GM12878 (cell line): Measurements from ENCODE around the gene EDARADD. TPM values are rescaled to one million over a fixed set of nuclear protein-coding genes. Genes with fewer than 3 reads are reported as not detected.

Experiments used
- BRCA1 ChIP-seq: IDR thresholded peaks from 2 replicates; pipeline ENCODE4 v1.6.1; 2011; ENCODE audit warnings: low read depth, low read length, improper control_type of control experiment
- CBX5 ChIP-seq: sonication (generic); IDR thresholded peaks from 2 replicates; pipeline ENCODE4 v1.6.1; 2016; ENCODE audit warnings: low read depth, moderate library complexity, mild to moderate bottlenecking, inconsistent platforms
- EP300 ChIP-seq, 2 experiments: fragments of 150-350 bp in 1 of 2; IDR thresholded peaks; 2 replicates each; pipeline ENCODE4 v1.6.1; 2011 to 2012; ENCODE audit warnings: low read depth in 2 of 2, low read length in 2 of 2, borderline replicate concordance in 1 of 2, improper control_type of control experiment in 1 of 2, inconsistent platforms in 1 of 2; ENCODE audit not compliant: control insufficient read depth in 1 of 2
- FOS ChIP-seq: IDR thresholded peaks from 3 replicates; pipeline ENCODE4 v1.6.1; 2011; ENCODE audit warnings: borderline replicate concordance; ENCODE audit not compliant: insufficient read length; ENCODE audit errors: extremely low read depth
- FOXK2 ChIP-seq: fragments of 450-650 bp; IDR thresholded peaks from 2 replicates; pipeline ENCODE4 v1.6.1; 2017; ENCODE audit warnings: mild to moderate bottlenecking, moderate library complexity
- IKZF1 ChIP-seq: fragments of 450-650 bp; conservative IDR thresholded peaks from 2 replicates; pipeline ENCODE4 v1.6.1; 2017; ENCODE audit warnings: antibody characterized with exemption, mild to moderate bottlenecking
- JUNB ChIP-seq: IDR thresholded peaks from 2 replicates; pipeline ENCODE4 v1.6.1; 2016; ENCODE audit warnings: antibody characterized with exemption, mild to moderate bottlenecking
- MXI1 ChIP-seq: fragments of 150-350 bp; IDR thresholded peaks from 2 replicates; pipeline ENCODE4 v1.6.1; 2011; ENCODE audit warnings: low read depth, mild to moderate bottlenecking, inconsistent platforms, low read length, improper control_type of control experiment
- MYC ChIP-seq: IDR thresholded peaks from 2 replicates; pipeline ENCODE4 v1.6.1; 2011; ENCODE audit warnings: mild to moderate bottlenecking, low read length, moderate library complexity, inconsistent platforms; ENCODE audit not compliant: insufficient read depth, insufficient replicate concordance, insufficient read length, severe bottlenecking
- NFIC ChIP-seq: IDR thresholded peaks from 2 replicates; pipeline ENCODE4 v1.6.1; 2012; ENCODE audit warnings: low read depth, mild to moderate bottlenecking, inconsistent platforms, low read length, moderate library complexity
- NFYB ChIP-seq: IDR thresholded peaks from 2 replicates; pipeline ENCODE4 v1.6.1; 2011; ENCODE audit warnings: low read depth, mild to moderate bottlenecking, low read length, improper control_type of control experiment, moderate library complexity; ENCODE audit not compliant: insufficient read depth
- NR2F1 ChIP-seq: fragments of 450-650 bp; conservative IDR thresholded peaks from 2 replicates; pipeline ENCODE4 v1.6.1; 2017; ENCODE audit warnings: mild to moderate bottlenecking
- POU2F2 ChIP-seq: IDR thresholded peaks from 3 replicates; pipeline ENCODE4 v1.6.1; 2011; ENCODE audit warnings: low read depth, mild to moderate bottlenecking, low read length, borderline replicate concordance
- RELA ChIP-seq: fragments of 450-650 bp; IDR thresholded peaks from 2 replicates; pipeline ENCODE4 v1.8.0; 2014; ENCODE audit warnings: borderline replicate concordance; ENCODE audit not compliant: partially characterized antibody
- SRF ChIP-seq, 2 experiments: IDR thresholded peaks; 2 replicates each; pipeline ENCODE4 v1.6.1; 2011; ENCODE audit warnings: low read depth in 2 of 2, low read length in 2 of 2, mild to moderate bottlenecking in 1 of 2, moderate library complexity in 1 of 2
- TCF3 ChIP-seq: IDR thresholded peaks from 2 replicates; pipeline ENCODE4 v1.6.1; 2012; ENCODE audit warnings: low read depth, mild to moderate bottlenecking, low read length, borderline replicate concordance; ENCODE audit not compliant: insufficient read depth
- YY1 ChIP-seq: IDR thresholded peaks from 2 replicates; pipeline ENCODE4 v1.6.1; 2011; ENCODE audit warnings: low read depth, mild to moderate bottlenecking, low read length
- ZZZ3 ChIP-seq: IDR thresholded peaks from 2 replicates; pipeline ENCODE4 v1.6.1; 2011; ENCODE audit warnings: low read depth; ENCODE audit not compliant: control insufficient read depth, insufficient read length
- polyA plus RNA-seq, 11 experiments: library from polyadenylated mRNA; depleted of rRNA in 4 of 11; unstranded in 6 of 11; stranded (reverse) in 5 of 11; fragments of >200 nt; fragmentation: Nextera tagmentation in 4 of 11; fragmentation: Illumina TruSeq in 1 of 11; extraction: Ambion mirVana in 4 of 11; extraction: Trizol in 1 of 11; gene quantifications; 1 replicate in 1 of 11; 2 replicates in 10 of 11; pipeline versions ENCODE4 v1.2.1 to v1.2.3, GENCODE V29; 2011 to 2016; ENCODE audit warnings: inconsistent platforms in 2 of 11, missing spikeins in 2 of 11, low read depth in 1 of 11
- total RNA-seq, 4 experiments: library from RNA; depleted of rRNA in 3 of 4; stranded (reverse); fragments of >200 nt in 3 of 4; fragmentation: Illumina TruSeq in 1 of 4; extraction: Trizol in 1 of 4; gene quantifications; 2 replicates each; pipeline versions ENCODE4 v1.2.1 to v1.2.3, GENCODE V29; 2013 to 2021
- TF ChIP-seq, protein P1 (sequence below): IDR thresholded peaks from 2 replicates; pipeline ENCODE4 v1.6.1; 2011; ENCODE audit warnings: borderline replicate concordance, low read depth, mild to moderate bottlenecking, moderate library complexity, low read length; ENCODE audit not compliant: insufficient read depth, poor library complexity, severe bottlenecking
- TF ChIP-seq, protein P2 (sequence below): fragments of 450-650 bp; IDR thresholded peaks from 2 replicates; pipeline ENCODE4 v1.6.1; 2017; ENCODE audit warnings: mild to moderate bottlenecking
- TF ChIP-seq, protein P3 (sequence below): fragments of 450-650 bp; conservative IDR thresholded peaks from 2 replicates; pipeline ENCODE4 v1.6.1; 2017; ENCODE audit warnings: mild to moderate bottlenecking, moderate library complexity
- TF ChIP-seq, protein P4 (sequence below): fragments of 450-650 bp; formaldehyde crosslinking; IDR thresholded peaks from 2 replicates; pipeline ENCODE4 v1.4.0; 2020; ENCODE audit warnings: mild to moderate bottlenecking, moderate library complexity

Gene EDARADD
- total and polyA plus RNA-seq, 10 of the 15 experiments (the other 5 are each of a cell fraction or from before 2014, with no cell fraction given) = 0.58 to 6.1 (median 4.7) TPM

DNA sequence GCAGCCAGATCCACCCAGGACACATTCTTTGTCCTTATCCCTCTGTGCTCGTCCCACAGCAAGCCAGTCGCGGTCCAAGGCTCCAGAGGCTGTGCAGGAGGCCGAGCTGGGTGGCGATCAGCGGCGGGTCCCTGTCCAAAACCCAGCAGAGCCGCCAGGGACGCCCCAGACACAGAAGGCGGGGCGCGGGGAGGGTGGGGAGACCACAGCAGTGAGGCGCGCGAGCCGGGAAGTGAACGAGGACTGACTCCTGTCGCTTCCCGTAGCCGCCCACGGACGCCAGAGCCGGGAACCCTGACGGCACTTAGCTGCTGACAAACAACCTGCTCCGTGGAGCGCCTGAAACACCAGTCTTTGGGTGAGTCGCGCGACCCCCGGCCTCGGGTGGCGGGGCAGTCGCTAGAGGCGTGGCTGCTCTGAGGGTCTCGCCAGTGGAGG lies 129.6 kb downstream of the EDARADD start, which contains the start of gene LGALS8 (continued):
- TF ChIP-seq MYC (no peak), JUNB (no peak), BRCA1 (no peak), CBX5 (no peak), NFYB (no peak), RELA (no peak), TCF3 (no peak), ZZZ3 (no peak), FOS (no peak), YY1 (0 out of 2 replicates have a peak, but pooled peaks have one; percentile 48), MXI1 (no peak), IKZF1 (peak; percentile 74), POU2F2 (no peak), EP300 (IDR thresholded peaks at IDR 0.05; ENCODE audit: borderline replicate concordance in 1 of 2, control insufficient read depth in 1 of 2, low read depth in 2 of 2, low read length in 2 of 2) (no peak), NR2F1 (no peak), SRF (IDR thresholded peaks at IDR 0.05; ENCODE audit: low read depth in 2 of 2, low read length in 2 of 2) (no peak), NFIC (no peak), FOXK2 (no peak)
- TF ChIP-seq, protein P1, sequence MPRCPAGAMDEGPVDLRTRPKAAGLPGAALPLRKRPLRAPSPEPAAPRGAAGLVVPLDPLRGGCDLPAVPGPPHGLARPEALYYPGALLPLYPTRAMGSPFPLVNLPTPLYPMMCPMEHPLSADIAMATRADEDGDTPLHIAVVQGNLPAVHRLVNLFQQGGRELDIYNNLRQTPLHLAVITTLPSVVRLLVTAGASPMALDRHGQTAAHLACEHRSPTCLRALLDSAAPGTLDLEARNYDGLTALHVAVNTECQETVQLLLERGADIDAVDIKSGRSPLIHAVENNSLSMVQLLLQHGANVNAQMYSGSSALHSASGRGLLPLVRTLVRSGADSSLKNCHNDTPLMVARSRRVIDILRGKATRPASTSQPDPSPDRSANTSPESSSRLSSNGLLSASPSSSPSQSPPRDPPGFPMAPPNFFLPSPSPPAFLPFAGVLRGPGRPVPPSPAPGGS = no peak
- TF ChIP-seq, protein P2, sequence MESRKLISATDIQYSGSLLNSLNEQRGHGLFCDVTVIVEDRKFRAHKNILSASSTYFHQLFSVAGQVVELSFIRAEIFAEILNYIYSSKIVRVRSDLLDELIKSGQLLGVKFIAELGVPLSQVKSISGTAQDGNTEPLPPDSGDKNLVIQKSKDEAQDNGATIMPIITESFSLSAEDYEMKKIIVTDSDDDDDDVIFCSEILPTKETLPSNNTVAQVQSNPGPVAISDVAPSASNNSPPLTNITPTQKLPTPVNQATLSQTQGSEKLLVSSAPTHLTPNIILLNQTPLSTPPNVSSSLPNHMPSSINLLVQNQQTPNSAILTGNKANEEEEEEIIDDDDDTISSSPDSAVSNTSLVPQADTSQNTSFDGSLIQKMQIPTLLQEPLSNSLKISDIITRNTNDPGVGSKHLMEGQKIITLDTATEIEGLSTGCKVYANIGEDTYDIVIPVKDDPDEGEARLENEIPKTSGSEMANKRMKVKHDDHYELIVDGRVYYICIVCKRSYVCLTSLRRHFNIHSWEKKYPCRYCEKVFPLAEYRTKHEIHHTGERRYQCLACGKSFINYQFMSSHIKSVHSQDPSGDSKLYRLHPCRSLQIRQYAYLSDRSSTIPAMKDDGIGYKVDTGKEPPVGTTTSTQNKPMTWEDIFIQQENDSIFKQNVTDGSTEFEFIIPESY = no peak
- TF ChIP-seq, protein P3, sequence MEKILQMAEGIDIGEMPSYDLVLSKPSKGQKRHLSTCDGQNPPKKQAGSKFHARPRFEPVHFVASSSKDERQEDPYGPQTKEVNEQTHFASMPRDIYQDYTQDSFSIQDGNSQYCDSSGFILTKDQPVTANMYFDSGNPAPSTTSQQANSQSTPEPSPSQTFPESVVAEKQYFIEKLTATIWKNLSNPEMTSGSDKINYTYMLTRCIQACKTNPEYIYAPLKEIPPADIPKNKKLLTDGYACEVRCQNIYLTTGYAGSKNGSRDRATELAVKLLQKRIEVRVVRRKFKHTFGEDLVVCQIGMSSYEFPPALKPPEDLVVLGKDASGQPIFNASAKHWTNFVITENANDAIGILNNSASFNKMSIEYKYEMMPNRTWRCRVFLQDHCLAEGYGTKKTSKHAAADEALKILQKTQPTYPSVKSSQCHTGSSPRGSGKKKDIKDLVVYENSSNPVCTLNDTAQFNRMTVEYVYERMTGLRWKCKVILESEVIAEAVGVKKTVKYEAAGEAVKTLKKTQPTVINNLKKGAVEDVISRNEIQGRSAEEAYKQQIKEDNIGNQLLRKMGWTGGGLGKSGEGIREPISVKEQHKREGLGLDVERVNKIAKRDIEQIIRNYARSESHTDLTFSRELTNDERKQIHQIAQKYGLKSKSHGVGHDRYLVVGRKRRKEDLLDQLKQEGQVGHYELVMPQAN = no peak
- TF ChIP-seq, protein P4, sequence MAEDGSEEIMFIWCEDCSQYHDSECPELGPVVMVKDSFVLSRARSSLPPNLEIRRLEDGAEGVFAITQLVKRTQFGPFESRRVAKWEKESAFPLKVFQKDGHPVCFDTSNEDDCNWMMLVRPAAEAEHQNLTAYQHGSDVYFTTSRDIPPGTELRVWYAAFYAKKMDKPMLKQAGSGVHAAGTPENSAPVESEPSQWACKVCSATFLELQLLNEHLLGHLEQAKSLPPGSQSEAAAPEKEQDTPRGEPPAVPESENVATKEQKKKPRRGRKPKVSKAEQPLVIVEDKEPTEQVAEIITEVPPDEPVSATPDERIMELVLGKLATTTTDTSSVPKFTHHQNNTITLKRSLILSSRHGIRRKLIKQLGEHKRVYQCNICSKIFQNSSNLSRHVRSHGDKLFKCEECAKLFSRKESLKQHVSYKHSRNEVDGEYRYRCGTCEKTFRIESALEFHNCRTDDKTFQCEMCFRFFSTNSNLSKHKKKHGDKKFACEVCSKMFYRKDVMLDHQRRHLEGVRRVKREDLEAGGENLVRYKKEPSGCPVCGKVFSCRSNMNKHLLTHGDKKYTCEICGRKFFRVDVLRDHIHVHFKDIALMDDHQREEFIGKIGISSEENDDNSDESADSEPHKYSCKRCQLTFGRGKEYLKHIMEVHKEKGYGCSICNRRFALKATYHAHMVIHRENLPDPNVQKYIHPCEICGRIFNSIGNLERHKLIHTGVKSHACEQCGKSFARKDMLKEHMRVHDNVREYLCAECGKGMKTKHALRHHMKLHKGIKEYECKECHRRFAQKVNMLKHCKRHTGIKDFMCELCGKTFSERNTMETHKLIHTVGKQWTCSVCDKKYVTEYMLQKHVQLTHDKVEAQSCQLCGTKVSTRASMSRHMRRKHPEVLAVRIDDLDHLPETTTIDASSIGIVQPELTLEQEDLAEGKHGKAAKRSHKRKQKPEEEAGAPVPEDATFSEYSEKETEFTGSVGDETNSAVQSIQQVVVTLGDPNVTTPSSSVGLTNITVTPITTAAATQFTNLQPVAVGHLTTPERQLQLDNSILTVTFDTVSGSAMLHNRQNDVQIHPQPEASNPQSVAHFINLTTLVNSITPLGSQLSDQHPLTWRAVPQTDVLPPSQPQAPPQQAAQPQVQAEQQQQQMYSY (CRISPR knock-in tag) = no peak
